ENCODE data around the gene CBLC.

CBLC gene

DNA sequence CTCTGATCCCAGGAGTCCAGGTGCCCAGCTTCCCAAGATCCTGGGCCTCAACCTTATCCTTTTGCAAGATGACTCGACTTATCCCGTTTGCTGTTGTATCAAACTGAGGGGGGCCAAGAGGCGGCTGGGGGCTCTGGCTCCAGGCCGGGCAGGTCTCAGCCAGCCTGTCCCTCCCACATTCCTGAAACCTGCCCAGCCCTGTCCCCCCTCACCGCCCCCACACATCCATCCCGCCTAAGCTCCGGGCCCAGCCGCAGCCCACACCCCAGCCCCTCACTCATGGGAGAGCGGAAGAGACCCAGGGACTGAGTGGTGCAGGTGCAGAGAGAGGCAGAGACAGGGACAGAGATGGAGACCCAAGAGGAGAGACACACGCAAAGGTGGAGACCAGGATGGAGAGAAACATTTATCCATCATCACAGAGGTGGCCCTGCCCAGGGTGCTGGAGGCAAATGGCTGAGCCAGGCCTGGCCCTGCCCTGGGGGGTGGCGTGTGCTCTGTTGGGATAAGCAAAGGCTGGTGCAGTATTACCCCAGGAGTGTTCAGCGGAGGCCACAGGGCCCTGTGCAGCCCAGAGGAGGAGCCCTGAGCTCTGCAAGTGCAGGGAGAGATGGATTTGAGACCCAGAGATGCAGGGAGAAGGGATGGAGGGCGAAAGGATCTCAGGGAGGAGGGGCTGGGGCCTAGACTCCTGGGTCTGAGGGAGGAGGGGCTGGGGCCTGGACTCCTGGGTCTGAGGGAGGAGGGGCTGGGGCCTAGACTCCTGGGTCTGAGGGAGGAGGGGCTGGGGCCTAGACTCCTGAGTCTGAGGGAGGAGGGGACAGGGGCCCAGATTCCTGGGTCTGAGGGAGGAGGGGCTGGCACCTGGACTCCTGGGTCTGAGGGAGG lies 32.8 kb downstream of the CBLC start:
- ATAC-seq: no peak
- TF ChIP-seq OSR1 (CRISPR knock-in tag; IDR thresholded peaks at IDR 0.05) (no peak), CSRNP3 (CRISPR knock-in tag; IDR thresholded peaks at IDR 0.05) (no peak), RARB (CRISPR knock-in tag; IDR thresholded peaks at IDR 0.05) (no peak), ZNF565 (CRISPR knock-in tag; conservative IDR thresholded peaks at IDR 0.05; ENCODE audit: low read depth) (no peak), ZC3H10 (CRISPR knock-in tag; IDR thresholded peaks at IDR 0.05) (no peak), BACH2 (CRISPR knock-in tag; IDR thresholded peaks at IDR 0.05; ENCODE audit: borderline replicate concordance) (no peak), TSHZ2 (CRISPR knock-in tag; IDR thresholded peaks at IDR 0.05) (no peak), CSDC2 (CRISPR knock-in tag; IDR thresholded peaks at IDR 0.05) (no peak), ZNF70 (CRISPR knock-in tag; IDR thresholded peaks at IDR 0.05) (no peak), POU6F1 (CRISPR knock-in tag; IDR thresholded peaks at IDR 0.05; ENCODE audit: borderline replicate concordance, low read depth) (no peak), ESRRG (CRISPR knock-in tag; IDR thresholded peaks at IDR 0.05) (no peak), TOX (CRISPR knock-in tag; IDR thresholded peaks at IDR 0.05; ENCODE audit: borderline replicate concordance) (no peak), ZNF8 (CRISPR knock-in tag; IDR thresholded peaks at IDR 0.05) (no peak), ZFP3 (CRISPR knock-in tag; IDR thresholded peaks at IDR 0.05) (no peak), SNAI2 (CRISPR knock-in tag; IDR thresholded peaks at IDR 0.05) (no peak), GLIS3 (CRISPR knock-in tag; IDR thresholded peaks at IDR 0.05) (no peak), ZFP30 (CRISPR knock-in tag; IDR thresholded peaks at IDR 0.05) (no peak), ARNTL (CRISPR knock-in tag; IDR thresholded peaks at IDR 0.05; ENCODE audit: borderline replicate concordance, low read depth) (no peak)
- TF ChIP-seq, protein P1, sequence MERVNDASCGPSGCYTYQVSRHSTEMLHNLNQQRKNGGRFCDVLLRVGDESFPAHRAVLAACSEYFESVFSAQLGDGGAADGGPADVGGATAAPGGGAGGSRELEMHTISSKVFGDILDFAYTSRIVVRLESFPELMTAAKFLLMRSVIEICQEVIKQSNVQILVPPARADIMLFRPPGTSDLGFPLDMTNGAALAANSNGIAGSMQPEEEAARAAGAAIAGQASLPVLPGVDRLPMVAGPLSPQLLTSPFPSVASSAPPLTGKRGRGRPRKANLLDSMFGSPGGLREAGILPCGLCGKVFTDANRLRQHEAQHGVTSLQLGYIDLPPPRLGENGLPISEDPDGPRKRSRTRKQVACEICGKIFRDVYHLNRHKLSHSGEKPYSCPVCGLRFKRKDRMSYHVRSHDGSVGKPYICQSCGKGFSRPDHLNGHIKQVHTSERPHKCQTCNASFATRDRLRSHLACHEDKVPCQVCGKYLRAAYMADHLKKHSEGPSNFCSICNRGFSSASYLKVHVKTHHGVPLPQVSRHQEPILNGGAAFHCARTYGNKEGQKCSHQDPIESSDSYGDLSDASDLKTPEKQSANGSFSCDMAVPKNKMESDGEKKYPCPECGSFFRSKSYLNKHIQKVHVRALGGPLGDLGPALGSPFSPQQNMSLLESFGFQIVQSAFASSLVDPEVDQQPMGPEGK (CRISPR knock-in tag; IDR thresholded peaks at IDR 0.05; ENCODE audit: borderline replicate concordance): no peak
- TF ChIP-seq, protein P2, sequence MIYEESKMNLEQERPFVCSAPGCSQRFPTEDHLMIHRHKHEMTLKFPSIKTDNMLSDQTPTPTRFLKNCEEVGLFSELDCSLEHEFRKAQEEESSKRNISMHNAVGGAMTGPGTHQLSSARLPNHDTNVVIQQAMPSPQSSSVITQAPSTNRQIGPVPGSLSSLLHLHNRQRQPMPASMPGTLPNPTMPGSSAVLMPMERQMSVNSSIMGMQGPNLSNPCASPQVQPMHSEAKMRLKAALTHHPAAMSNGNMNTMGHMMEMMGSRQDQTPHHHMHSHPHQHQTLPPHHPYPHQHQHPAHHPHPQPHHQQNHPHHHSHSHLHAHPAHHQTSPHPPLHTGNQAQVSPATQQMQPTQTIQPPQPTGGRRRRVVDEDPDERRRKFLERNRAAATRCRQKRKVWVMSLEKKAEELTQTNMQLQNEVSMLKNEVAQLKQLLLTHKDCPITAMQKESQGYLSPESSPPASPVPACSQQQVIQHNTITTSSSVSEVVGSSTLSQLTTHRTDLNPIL (CRISPR knock-in tag; IDR thresholded peaks at IDR 0.05; ENCODE audit: low read depth): no peak

GRCh38 chr19:44811122-44811419 lies 33.4 kb downstream of the CBLC start:
- ATAC-seq: no peak
- TF ChIP-seq OSR1 (CRISPR knock-in tag; IDR thresholded peaks at IDR 0.05) (no peak), ZNF565 (CRISPR knock-in tag; conservative IDR thresholded peaks at IDR 0.05; ENCODE audit: low read depth) (no peak), ZC3H10 (CRISPR knock-in tag; IDR thresholded peaks at IDR 0.05) (no peak), RARB (CRISPR knock-in tag; IDR thresholded peaks at IDR 0.05) (no peak), CSRNP3 (CRISPR knock-in tag; IDR thresholded peaks at IDR 0.05) (no peak), TSHZ2 (CRISPR knock-in tag; IDR thresholded peaks at IDR 0.05) (no peak), CSDC2 (CRISPR knock-in tag; IDR thresholded peaks at IDR 0.05) (no peak), ISL1 (CRISPR knock-in tag; IDR thresholded peaks at IDR 0.05) (no peak), ZNF8 (CRISPR knock-in tag; IDR thresholded peaks at IDR 0.05) (no peak), BACH2 (CRISPR knock-in tag; IDR thresholded peaks at IDR 0.05; ENCODE audit: borderline replicate concordance) (no peak), ZFP30 (CRISPR knock-in tag; IDR thresholded peaks at IDR 0.05) (no peak)
- TF ChIP-seq, protein P1 (CRISPR knock-in tag; IDR thresholded peaks at IDR 0.05; ENCODE audit: borderline replicate concordance): no peak
